Measurements from ENCODE around the gene KLRD1.
A peak's percentile ranks its signal among the peaks of the same experiment; 100 is the strongest.
"Not testable (repeated sequence)": the region's sequence is repeated elsewhere in the genome, so short reads cannot be mapped to it uniquely, and the experiment has no call there.

The KLRD1 gene

DNA sequence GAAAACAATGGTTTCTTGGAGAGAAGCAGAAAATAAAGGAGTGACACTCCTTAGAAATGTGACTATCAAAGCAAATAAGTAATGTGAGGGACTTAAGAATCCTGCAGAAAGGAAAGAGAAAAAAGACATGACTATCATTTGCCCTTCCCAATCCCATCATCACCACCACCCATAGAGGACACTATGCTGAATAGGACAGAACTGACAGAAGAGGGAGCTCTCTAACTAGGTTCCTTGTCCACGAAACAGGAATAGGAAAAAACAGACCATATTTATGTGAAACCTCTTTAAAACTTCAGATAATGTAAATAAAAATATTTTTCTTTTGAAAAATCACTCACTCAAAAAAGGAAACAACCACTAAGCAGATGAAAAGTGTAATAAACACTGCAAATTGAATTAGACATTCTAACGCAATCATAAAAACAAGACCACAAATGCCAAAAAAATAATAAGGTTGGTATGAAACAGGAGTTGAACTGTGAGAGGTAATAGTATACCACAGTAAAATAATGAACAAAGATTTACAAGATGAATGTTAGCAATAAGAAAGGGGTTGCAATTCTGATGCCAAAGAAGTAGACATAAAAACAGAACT lies 24.1 kb downstream of the KLRD1 start:
- peak in 12 of 42 donors; percentile 4 to 70 (median 34) for DNase-seq
- intact Hi-C loops (cut with DNase I), result loop anchor here (5.0 kb wide), 1 partner anchor 231 kb away; no protein-coding TSS in a partner anchor

DNA sequence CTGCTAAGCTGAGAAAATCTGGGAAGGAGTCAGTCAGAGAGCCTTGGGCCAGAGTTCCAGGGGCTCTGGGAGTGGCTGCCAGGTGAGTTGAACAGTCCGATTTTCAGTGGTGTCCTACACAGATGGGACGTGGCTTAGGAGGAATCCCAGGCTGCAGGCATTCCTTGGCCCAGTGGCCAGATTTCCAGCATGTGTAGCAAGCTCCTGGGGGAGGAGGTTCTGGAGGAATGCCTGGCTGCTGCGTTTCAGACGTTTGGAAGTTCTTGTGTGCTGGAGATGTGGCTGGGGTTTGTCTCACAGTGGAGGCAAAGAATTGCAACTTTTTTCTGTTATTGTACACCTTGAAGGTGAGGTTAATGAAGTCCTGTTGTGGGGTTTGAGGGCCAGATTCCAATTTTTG lies 28.5 kb downstream of the KLRD1 start:
- intact Hi-C loops (cut with DNase I); DNase-seq: not testable (repeated sequence)

DNA sequence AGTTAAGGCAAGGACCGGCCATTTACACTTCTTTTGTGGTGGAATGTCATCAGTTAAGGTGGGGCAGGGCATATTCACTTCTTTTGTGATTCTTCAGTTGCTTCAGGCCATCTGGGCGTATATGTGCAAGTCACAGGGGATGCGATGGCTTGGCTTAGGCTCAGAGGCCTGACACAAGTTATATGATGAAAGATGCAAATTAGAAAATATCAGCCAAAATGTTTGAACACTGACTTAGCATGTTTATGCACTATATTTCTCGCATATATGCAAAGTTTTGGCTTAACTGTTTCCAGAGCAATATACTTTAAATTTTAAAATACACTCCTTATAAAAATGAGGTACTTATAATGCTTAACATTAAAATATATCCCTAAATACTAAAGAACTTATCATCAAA lies 30.8 kb downstream of the KLRD1 start:
- intact Hi-C loops (cut with DNase I); DNase-seq: not testable (repeated sequence)

DNA sequence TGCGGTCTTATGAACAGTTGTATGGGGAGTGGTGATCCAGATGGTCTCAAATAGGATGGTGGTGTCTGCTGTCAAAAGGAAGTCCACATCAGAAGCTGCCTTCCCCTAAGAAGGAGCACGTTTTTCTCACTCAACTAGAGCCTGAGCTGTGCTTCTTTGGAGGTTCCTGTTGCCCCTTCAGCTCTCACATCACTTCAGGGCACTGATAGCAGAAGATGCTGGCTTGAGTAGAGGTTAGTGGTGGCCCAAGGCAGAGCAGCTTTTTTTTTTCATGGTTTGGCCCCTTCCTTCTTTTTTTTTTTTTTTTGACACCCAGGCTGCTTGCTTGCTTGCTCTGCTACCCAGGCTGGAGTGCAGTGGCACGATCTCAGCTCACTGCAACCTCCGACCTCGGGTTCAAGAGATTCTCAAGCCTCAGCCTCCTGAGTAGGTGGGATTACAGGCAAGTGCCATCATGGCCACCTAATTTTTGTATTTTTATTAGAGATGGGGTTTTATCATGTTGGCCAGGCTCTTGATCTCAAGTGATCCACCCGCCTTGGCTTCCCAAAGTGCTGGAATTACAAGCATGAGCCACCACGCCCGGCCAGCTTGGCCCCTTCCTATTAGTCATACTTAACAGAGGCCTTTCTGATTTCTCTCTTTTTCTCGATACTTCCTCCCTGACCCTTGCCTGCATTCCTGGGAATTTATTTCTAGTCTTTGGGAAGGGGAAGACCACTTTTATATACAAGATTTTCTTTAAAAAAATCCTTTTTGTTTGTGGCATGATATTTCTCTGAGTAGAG lies 31.6 kb downstream of the KLRD1 start:
- no peak for DNase-seq
- intact Hi-C loops (cut with DNase I), result no loop called here

DNA sequence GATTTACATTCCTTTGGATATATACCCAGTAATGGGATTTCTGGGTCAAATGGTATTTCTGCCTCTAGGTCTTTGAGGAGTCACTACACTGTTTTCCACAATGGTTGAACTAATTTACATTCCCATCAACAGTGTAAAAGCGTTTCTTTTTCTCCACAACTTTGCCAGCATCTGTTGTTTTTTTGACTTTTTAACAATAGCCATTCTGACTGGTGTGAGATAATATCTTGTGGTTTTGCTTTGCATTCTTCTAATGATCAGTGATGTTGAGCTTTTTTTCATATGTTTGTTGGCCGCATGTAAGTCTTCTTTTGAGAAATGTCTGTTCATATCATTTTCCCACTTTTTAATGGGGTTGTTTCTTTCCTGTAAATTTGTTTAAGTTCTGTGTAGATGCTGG lies 33.3 kb downstream of the KLRD1 start:
- intact Hi-C loops (cut with DNase I); DNase-seq: not testable (repeated sequence)

DNA sequence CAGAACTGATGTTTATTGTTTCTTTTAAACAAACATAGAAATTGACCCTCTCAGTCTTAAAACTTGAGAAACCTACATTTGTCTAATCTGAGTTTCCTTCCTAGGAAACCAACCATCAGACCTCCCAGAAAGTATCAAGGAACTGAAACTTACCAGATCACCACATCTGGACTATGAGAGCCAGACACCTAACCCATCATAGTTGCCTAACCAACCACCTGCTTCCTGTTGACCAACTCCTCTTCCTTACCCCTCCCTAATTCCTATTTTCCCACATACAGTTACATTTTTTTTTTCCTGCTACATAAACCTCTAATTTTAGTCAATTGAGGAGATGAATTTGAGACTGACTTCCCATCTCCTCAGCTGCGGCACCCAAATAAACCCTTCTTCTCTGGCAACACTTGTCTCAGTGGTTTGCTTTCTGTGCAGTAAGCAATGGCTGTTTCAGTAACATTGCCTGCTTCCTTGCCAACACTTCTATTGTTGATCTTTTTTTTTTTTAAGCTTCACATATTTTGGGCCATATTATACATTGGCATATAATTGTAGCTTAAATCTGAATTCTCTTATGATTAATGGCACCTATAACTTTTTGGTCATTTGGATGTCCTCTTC lies 34.3 kb downstream of the KLRD1 start:
- intact Hi-C loops (cut with DNase I), result no loop called here
- DNase-seq, result no peak

DNA sequence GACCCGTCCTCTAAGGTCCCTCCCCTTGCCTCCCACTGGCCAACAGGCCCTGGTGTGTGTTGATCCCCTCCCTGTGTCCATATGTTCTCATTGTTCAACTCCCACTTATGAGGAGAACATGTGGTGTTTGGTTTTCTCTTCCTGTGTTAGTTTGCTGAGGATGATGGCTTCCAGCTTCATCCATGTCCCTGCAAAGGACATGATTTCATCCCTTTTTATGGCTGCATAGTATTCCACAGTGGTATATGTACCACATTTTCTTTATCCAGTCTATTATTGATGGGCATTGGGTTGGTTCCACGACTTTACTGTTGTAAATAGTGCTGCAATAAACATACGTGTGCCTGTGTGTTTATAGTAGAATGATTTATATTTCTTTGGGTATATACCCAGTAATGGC lies 43.8 kb downstream of the KLRD1 start:
- intact Hi-C loops (cut with DNase I); DNase-seq: not testable (repeated sequence)

DNA sequence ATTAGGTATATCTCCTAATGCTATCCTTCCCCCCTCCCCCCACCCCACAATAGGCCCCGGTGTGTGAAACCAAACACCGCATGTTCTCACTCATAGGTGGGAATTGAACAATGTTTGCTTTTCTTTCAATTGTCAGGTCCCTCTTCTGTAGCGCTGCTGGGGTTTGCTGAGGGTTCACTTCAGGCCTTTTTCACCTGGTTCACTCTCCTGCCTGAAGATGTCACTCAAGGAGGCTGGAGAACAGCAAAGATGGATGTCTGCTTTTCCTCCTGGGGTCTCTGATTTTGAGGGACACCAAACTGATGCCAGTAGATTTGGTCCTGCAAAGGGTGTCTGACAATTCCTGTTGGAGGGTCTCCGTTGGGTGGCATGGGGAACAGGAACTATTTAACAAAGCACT lies 46.4 kb downstream of the KLRD1 start:
- intact Hi-C loops (cut with DNase I), result no loop called here
- DNase-seq, result no peak

DNA sequence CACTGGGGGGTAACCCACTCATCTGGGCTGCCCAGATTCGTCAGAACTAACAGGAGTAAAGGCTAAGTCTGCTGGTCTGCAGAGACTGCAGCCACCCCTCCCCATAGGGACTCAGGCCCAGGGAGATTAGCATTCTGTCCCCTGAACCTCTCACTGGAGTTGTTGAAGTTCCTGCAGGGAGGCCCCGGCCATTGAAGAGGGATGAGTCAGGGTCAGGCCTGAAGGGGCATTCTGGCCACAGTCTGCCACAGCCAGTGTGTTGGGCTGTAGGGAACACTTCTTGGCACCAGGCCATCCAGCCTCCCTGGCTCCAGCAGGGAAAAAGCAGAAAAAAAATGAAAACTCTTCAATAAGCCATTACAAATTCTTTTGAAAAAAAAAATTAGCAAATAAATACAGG lies 46.8 kb downstream of the KLRD1 start:
- peak in 9 of 42 donors; percentile 16 to 60 (median 47) for DNase-seq
- intact Hi-C loops (cut with DNase I), result no loop called here

DNA sequence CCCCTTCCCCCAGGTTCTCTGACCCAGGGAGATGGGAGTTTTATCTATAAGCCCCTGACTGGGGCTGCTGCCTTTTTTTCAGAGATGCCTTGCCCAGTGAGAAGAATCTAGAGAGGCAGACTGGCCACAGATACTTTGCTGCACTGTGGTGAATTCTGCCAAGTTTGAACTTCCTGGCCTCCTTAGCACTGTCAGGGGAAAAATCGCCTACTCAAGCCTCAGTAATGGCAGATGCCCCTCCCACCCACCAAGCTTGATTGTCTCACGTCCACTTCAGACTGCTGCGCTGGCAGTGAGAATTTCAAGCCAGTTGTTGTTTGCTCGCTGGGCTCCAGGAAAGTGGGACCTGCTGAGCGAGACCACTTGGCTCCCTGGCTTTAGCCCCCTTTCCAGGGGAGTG lies 50.5 kb downstream of the KLRD1 start:
- no peak for DNase-seq
- intact Hi-C loops (cut with DNase I), result no loop called here

DNA sequence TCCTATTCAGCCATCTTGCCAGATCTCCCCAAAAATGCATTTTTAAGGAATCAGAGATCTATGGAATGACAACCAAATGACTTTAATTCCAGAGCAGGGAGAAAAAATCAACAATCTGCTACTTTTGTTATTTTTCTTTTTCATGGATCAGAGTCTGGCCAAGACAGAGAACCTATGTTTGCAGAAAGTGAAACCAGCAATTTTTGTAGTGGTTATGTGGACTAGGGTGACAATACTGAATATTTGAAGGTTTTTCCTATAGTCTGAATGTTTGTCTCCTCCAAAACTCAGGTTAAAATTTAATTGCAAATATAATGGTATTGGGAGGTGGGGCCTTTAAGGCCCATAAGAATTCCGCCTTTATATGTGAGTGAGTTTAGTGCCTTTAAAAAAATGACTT lies 51.3 kb downstream of the KLRD1 start:
- DNase-seq, result no peak
- intact Hi-C loops (cut with DNase I), result no loop called here

DNA sequence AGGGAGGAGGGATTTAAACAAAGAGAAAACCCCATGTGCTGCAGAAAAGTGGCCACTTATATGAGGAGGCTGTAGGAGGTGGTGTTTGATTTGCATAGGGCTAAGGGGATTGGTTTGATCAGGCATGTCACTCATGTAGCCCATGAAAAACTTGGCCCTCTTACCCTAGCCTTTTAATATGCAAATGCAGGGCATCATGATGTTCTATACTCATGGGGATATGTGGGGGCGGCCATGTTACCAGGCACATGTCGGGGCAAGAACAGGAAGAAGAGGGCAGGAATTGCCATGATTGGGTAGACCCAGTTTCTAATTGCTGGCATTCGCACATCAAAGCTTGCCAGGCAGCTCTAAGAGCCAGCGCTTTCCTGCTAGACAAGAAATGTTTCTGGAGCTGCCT lies 53.4 kb downstream of the KLRD1 start:
- DNase-seq, result peak in 18 of 42 donors; percentile 11 to 83 (median 40)
- intact Hi-C loops (cut with DNase I), result loop anchor here (10.0 kb wide), 1 partner anchor 204 kb away; no protein-coding TSS in a partner anchor

DNA sequence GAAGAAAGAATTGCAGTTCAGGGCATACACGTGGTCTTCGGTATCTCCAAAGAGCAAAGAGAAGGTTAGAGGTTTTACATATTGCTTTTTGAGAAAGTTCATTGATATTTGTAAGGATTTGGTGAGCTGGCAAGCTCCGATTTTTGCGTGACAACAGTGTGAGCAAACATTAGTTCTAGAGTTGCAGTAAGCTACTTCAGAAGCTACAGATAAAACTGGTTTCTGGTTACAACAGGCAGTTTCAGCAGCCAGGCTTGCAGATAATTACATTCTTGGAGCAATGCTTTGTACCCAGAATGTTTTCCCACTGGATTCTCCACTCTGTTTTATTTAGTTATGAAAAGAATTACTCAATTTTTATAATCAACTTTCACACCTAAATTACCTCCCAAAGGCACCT lies 54.0 kb downstream of the KLRD1 start:
- DNase-seq, result peak in 1 of 42 donors; percentile 8
- intact Hi-C loops (cut with DNase I), result loop anchor here (10.0 kb wide), 1 partner anchor 203 kb away; no protein-coding TSS in a partner anchor

DNA sequence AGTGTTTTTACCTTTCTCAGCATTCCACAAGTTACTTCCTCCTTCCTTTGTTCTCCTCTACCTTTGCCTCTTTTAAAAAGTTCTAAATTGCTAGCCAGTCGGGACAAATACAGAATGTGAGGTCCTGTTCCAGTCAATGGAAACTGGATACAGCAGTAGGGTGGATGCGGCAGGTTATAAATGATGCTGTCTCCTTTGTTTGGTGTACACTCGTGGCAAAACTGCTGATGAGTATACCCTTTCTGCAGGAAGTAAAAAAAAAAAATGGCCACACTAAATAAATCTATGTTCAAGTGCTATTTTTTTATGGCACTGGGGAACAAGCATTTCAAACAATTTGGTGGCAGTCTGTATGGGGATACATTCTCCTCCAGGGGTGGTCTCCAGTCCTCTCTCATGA lies 54.7 kb downstream of the KLRD1 start:
- intact Hi-C loops (cut with DNase I), result loop anchor here (10.0 kb wide), 1 partner anchor 202 kb away; no protein-coding TSS in a partner anchor
- DNase-seq, result no peak

DNA sequence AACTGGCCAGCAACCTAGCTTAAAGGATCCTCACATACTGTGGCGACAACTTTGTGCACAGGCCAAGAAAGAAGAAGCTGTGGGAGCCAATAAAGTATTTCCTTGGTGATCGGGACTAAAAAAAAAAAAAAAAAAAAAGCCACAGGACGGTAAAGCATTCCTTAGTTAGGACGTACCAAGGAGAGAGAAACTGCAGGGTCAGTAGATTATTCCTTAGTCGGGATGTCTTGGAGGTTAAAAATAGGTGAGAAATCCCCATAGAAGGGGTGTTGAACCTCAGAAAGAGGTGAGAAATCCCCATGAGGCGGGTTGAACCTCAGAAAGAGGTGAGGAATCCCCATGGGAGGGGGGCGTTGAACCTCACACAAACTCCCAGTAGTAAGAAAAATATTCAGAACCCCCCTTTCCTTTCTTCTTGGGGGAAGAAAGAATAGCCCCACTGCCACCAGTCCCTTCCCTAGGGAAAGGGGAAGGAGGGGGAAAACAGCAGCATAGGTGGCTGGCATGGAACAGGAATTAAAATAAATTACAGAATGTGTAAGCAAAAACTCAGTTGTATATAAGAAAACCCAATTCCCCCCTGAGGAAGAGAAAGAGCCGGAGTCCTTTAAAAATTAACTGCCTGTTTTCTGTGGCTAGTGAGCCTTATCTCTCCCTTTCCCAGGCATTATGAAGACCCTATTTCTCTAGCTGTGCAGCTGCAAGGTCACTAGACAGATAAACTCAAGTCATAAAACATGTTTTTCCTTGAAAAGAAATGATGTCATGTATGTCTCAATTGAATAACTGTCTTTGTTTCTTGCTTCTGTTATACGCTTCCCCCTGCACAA lies 55.4 kb downstream of the KLRD1 start:
- DNase-seq, result no peak
- intact Hi-C loops (cut with DNase I), result loop anchor here (10.0 kb wide), 1 partner anchor 202 kb away; no protein-coding TSS in a partner anchor

DNA sequence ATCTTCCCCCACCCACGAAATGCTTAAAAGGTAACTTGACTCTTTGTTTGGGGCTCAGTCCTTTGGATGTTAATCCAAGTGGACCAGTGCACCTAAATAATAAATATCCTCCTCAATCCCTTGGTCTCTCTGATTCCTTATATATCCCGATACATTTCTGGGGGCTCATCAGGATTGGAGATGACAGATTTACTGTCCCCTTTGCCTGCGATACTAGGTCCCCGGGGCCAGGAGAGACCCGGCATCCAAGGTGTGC lies 55.9 kb downstream of the KLRD1 start:
- intact Hi-C loops (cut with DNase I), result loop anchor here (10.0 kb wide), 1 partner anchor 201 kb away; no protein-coding TSS in a partner anchor
- no peak for DNase-seq

DNA sequence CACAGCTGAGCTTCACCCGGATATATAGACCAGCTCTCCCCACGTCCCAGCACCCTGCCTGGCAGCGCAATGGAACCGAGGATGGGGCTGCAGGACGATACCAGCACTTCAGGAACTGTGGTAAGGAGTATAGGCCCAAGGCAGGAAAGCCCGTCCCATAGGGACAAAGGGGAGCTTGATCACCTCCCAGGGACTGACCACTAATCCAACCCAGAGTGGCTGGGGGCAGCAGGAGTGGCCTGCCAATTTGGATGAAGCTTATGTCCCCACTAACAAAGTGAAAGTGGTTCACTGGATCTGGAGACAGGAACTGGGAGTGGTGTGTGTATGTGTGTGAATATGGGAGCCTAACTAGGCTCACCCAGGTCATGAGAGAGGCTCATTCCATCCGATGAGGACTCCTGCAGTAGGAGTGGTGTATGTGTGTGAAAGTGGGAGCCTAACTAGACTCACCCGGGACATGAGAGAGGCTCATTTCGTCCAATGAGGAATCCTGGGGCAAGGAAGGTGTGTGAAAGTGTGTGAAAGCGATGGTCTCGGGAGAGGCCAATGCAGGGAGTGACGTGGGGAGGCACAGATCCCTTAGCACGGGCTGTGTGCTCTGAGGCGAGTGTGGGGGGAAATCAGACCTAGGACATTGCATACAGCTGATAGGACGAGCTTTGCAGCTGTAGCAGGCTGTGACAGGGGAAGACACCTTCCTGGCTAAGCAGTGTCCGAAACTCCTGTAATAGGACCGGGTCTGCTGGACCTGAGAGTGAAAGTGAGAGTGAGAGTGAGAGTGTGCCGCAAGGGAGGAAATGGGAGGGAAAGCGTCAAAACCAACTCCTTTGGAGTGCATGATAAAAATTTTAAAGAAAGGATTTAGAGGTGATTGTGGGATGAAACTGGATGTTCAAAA lies 56.5 kb downstream of the KLRD1 start:
- intact Hi-C loops (cut with DNase I), result loop anchor here (10.0 kb wide), 1 partner anchor 201 kb away; no protein-coding TSS in a partner anchor
- DNase-seq, result peak in 34 of 42 donors; percentile 29 to 79 (median 54)
